SJCRH30 (cell line): ENCODE measurements around the gene CDK9. TPM values are rescaled to one million over a fixed set of nuclear protein-coding genes. Genes with fewer than 3 reads are reported as not detected.
A peak's percentile ranks its signal among the peaks of the same experiment; 100 is the strongest.
"Not testable (repeated sequence)": the region's sequence is repeated elsewhere in the genome, so short reads cannot be mapped to it uniquely, and the experiment has no call there.

Source experiments
- DNase-seq, 2 experiments: peaks; one replicate each; pipeline ENCODE4 v3.0.0-alpha.2; 2015 to 2020
- H3K27ac ChIP-seq: fragments of 250-450 bp; sonication (Bioruptor Pico); 2 replicates; pipeline ENCODE4 v1.5.1; 2020; ENCODE audit warnings: mild to moderate bottlenecking, moderate library complexity
- H3K27me3 ChIP-seq: fragments of 250-450 bp; sonication (Bioruptor Pico); 2 replicates; pipeline ENCODE4 v1.5.1; 2020; ENCODE audit warnings: mild to moderate bottlenecking, moderate library complexity
- H3K36me3 ChIP-seq: fragments of 250-450 bp; sonication (Bioruptor Pico); 2 replicates; pipeline ENCODE4 v1.5.1; 2020; ENCODE audit warnings: mild to moderate bottlenecking, moderate library complexity
- H3K4me1 ChIP-seq: fragments of 250-450 bp; sonication (Bioruptor Pico); 2 replicates; pipeline ENCODE4 v1.5.1; 2020; ENCODE audit warnings: mild to moderate bottlenecking, moderate library complexity
- H3K4me3 ChIP-seq: fragments of 250-450 bp; sonication (Bioruptor Pico); 2 replicates; pipeline ENCODE4 v1.5.1; 2020; ENCODE audit warnings: mild to moderate bottlenecking, moderate library complexity
- H3K9me3 ChIP-seq: fragments of 250-450 bp; sonication (Bioruptor Pico); replicated peaks from 2 replicates; pipeline ENCODE4 v1.5.1; 2020; ENCODE audit warnings: mild to moderate bottlenecking, moderate library complexity
- total RNA-seq: library from RNA; depleted of rRNA; stranded (reverse); fragments of >200 nt; shearing (Covaris generic); gene quantifications from 2 replicates; pipeline ENCODE4 v1.2.3, GENCODE V29; 2014

The CDK9 gene
- total RNA-seq, 1 experiment from 2014 or later, result 21.8 TPM

DNA sequence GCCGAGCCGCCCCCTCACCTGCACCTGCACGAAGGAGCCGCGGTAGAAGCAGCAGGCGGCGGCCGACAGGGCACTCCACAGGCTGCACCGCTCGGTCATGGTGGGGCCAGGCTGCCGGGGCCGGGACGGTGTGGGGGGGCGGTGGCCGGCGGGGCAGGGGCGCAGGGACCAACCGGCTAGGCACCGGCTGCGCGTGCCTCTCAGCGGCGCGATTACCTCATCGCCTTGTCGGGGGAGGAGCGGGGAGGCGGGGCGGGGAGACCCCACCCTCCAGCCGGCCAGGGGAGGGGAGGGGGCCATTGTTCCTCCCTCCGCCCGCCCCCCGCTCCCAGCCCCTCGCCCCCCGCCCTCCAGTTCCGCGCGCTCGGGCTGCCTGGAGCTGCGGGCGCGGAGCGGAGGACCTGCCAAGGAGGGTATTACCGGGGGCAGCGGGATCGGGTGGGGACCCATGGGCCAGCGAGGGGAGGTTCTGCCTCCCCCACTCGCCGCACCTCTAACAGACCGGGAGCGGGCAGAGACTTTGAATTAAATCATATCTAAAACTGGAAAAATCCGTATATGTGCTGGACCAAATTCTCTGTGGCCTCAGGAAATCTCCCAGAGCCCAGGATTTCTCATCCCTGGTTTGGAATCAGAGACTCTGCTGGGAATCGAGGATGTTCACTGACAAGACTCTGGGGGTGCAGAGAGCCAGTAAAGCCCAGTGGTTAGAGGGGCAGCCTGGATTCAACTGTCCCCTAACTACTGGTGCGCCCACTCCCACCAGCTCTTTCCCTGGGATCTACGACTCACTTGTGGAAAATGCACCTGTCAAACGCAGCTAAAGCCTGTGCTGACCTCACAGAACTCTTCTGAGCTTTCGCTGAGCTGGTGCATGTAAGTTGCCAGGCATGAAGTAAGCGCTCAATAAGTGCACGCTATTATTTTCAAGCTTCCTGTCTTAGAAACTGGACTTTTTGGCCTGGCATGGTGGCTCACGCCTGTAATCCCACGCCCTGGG, 30.5 kb upstream of the CDK9 start:
- H3K27me3 ChIP-seq, result peaks cover 18% of the 10 kb centered on the region
- no peak overlapping the region for H3K27ac ChIP-seq
- H3K4me1 ChIP-seq, result no peaks in the 10 kb centered on the region
- no peak for DNase-seq
- no peak overlapping the region for H3K4me3 ChIP-seq
- H3K36me3 ChIP-seq, result no peaks in the 10 kb centered on the region
- no peaks in the 10 kb centered on the region for H3K9me3 ChIP-seq

DNA sequence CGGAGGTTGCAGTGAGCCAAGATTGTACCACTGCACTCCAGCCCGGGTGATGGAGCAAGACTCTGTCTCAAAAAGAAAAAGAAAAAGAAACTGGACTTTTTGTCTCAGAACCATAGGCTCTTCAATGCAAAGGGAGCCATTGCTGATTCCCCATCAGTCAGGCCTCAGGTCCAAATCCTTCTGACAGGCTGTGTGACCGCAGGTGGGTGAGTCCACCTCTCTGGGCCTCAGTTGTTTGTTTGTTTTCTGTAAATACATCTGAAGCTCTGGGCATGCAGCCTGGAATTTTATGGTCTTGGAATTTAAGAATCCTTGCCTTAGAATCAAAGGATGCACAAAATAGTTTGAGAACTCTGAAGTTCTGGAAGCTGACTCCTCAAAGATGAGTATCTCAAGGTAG, 29.6 kb upstream of the CDK9 start:
- Histone ChIP-seq H3K36me3 (no peaks in the 10 kb centered on the region), H3K4me3 (no peak overlapping the region), H3K9me3 (no peaks in the 10 kb centered on the region), H3K27me3 (peaks cover 18% of the 10 kb centered on the region), H3K4me1 (no peaks in the 10 kb centered on the region), H3K27ac (no peak overlapping the region)
- DNase-seq, result no peak

DNA sequence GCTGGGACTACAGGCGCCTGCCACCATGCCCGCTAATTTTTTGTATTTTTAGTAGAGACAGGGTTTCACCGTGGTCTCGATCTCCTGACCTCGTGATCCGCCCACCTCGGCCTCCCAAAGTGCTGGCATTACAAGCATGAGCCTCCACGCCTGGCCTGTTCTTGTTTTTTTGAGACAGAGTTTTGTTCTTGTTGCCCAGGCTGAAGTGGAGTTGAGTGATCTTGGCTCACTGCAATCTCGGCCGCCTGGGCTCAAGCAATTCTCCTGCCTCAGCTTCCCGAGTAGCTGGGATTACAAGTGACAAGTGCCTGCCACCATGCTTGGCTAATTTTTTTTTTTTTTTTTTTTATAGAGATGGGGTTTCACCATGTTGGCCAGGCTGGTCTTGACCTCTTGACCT, 29.1 kb upstream of the CDK9 start:
- H3K36me3 ChIP-seq, DNase-seq, H3K27ac ChIP-seq, H3K9me3 ChIP-seq, H3K4me3 ChIP-seq, H3K4me1 ChIP-seq: not testable (repeated sequence)
- peaks cover 18% of the 10 kb centered on the region for H3K27me3 ChIP-seq

DNA sequence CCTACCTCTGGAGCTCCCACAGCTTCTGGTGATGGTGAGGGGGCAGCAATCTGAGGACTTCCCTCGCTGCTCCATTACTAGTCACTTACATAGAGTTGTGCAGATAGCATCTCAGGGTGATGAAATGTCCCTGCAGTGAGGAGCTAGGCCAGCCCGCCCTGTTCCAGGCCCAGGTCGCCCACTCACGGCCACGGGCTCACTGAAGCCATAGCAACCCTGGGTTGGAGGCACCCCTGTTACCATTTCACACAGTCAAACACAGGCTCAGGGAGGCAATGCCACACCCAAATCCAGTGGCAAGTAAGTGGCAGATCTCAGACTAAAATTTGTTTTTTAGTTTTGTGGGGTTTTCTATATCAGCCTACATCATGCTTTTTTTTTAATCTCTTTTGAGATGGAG, 27.0 kb upstream of the CDK9 start:
- Histone ChIP-seq H3K36me3 (no peaks in the 10 kb centered on the region), H3K9me3 (no peaks in the 10 kb centered on the region), H3K27me3 (peaks cover 17% of the 10 kb centered on the region), H3K27ac (no peak overlapping the region), H3K4me1 (no peaks in the 10 kb centered on the region), H3K4me3 (no peak overlapping the region)
- no peak for DNase-seq

DNA sequence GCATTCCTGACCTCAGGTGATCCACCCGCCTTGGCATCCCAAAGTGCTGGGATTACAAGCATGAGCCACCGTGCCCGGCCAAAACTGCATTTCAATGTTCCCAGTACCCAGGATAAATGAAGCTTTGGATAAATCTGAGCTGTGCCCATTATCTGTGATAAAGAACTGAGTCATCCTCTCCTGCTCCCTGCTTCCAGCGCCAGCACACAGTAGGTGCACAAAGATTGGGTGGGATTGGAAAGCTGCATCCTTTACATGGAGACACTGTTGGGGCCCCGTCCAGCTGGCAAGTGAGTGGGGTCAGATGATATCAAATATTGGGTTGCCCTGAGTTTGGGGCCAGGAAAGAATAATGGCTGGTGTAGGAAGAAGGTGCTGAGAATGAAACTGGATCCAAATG, 24.8 kb upstream of the CDK9 start:
- Histone ChIP-seq H3K4me1 (no peaks in the 10 kb centered on the region), H3K36me3 (no peaks in the 10 kb centered on the region), H3K27ac (no peak overlapping the region), H3K27me3 (peaks cover 3% of the 10 kb centered on the region; the same call in 1 of the 2 replicates), H3K9me3 (no peaks in the 10 kb centered on the region), H3K4me3 (no peak overlapping the region)
- DNase-seq, result no peak

DNA sequence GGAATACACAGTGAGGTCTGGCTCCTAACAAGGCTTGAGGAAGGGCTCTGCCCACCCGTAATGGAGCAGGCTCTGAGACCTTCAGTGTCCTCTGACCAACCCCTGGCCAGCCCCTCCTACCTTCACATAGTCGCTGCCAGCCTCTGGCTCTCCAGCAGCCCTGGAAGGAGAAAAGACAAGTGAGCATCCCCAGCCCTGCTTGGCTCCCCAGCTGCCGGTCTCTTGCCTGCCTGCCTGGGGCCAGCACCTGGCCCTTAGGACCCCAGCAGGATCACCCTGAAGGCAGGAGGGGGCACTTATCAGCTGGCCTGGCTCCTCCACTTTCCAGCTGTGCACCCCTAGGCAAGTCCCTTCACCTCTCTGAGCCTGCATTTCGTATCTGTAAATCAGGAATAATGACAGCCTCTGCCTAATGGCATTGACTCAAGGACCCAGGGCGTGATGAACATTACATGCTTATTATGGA, 24.3 kb upstream of the CDK9 start:
- Histone ChIP-seq H3K27me3 (peaks cover 3% of the 10 kb centered on the region; the same call in 1 of the 2 replicates), H3K36me3 (no peaks in the 10 kb centered on the region), H3K9me3 (no peaks in the 10 kb centered on the region), H3K4me3 (no peak overlapping the region), H3K27ac (no peak overlapping the region), H3K4me1 (no peaks in the 10 kb centered on the region)
- no peak for DNase-seq

DNA sequence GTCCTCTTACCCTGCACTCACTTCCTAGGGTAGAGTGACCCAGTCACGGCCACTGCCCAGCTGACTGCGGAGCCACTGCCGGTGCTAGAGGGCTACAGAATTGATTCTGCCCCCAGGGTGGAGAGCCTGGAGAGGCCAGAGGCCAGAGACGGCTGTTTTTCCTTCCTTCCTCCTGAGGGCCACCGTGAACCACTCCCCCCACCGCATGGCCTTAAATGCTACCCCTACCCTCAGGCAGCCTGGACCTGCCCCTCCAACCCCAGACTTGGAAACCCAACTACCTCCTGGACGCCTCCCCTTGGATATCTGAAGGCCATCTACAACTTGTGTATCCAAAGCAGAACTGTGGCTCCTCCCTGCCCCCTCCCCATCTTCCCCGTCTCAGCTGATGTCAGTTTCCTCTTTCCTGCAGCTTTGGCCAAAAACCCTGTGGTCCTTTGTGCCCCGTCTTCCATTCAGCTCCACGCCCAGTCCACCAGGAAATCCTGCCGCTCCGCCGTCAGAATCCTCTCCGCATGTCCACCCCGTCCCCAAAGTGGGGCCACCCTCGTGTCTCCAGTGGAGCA, 23.6 kb upstream of the CDK9 start:
- no peak overlapping the region for H3K4me3 ChIP-seq
- no peaks in the 10 kb centered on the region for H3K36me3 ChIP-seq
- H3K9me3 ChIP-seq, result no peaks in the 10 kb centered on the region
- DNase-seq, result no peak
- H3K27me3 ChIP-seq, result peaks cover 3% of the 10 kb centered on the region; the same call in 1 of the 2 replicates
- H3K4me1 ChIP-seq, result peaks cover 3% of the 10 kb centered on the region
- no peak overlapping the region for H3K27ac ChIP-seq

DNA sequence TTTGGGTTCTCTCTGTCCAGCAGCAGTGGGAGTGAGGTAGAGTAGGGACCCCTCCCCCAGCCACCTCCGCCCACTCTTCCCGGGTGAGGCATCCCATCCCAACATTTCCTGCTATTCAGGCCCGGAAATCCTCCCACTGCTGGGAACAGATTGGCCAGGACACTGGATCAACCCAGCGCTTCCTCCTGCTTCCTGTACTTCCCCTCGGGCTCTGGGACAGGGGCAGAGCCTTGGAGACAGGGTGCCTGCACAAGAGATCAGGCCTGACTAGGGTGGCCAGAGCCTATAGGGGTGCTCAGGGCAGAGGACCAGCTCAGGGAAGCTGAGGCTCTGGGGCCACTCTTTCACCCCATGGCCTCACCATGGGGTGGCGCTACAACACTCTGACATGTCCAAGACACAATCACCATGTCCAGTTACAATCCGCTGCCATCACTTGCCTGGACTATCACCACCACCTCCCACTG, 21.9 kb upstream of the CDK9 start:
- Histone ChIP-seq H3K27ac (no peak overlapping the region), H3K4me1 (peaks cover 16% of the 10 kb centered on the region), H3K9me3 (no peaks in the 10 kb centered on the region), H3K36me3 (no peaks in the 10 kb centered on the region), H3K4me3 (no peak overlapping the region), H3K27me3 (peaks cover 3% of the 10 kb centered on the region; the same call in 1 of the 2 replicates)
- DNase-seq, result peak in 1 of 2 experiments; percentile 68

DNA sequence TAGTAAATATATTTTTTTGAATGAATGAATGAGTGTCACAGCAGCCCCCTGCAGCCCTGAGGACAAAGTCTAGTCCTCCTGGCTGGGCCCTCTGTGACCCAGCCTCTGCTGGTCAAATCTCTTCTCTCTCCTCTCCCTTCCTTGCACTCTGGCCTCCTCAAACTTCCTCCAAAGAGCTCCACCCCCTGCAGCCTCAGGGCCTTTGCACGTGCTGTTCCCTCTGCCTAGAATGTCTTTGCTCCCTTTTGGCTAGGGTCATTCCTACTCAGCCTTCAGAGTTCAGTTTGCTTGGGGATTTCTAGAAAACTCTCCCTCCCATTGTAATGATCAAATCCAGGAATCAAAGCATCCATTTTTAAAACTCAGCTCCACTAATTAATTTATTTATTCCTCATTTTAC, 20.4 kb upstream of the CDK9 start:
- Histone ChIP-seq H3K36me3 (no peaks in the 10 kb centered on the region), H3K27ac (no peak overlapping the region), H3K9me3 (no peaks in the 10 kb centered on the region), H3K27me3 (peaks cover 3% of the 10 kb centered on the region; the same call in 1 of the 2 replicates), H3K4me3 (no peak overlapping the region), H3K4me1 (peaks cover 19% of the 10 kb centered on the region)
- no peak for DNase-seq

DNA sequence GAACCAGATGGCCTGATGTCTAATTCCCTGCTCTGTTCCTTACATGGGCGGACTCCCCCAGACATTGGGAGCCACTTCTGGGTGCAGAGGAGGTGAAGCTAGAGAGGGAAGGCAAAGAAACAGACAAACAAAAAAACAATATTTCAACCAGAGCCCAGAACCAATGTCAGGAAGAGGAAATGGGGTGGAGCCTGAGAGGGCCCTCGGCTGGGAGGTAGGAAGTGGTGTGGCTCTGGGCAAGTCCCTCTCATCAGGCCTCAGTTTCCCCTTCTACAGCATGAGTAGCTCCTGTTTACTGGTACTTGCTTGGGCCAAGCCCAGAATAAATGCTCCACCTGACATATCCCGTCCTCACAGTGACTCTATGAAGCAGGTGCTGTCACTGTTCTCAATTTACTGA, 18.4 kb upstream of the CDK9 start:
- no peak for DNase-seq
- Histone ChIP-seq H3K27ac (peak overlapping the region; percentile 31; the same call in 1 of the 2 replicates), H3K4me3 (no peak overlapping the region), H3K4me1 (peaks cover 23% of the 10 kb centered on the region), H3K36me3 (no peaks in the 10 kb centered on the region), H3K9me3 (no peaks in the 10 kb centered on the region), H3K27me3 (peaks cover 3% of the 10 kb centered on the region; the same call in 1 of the 2 replicates)

DNA sequence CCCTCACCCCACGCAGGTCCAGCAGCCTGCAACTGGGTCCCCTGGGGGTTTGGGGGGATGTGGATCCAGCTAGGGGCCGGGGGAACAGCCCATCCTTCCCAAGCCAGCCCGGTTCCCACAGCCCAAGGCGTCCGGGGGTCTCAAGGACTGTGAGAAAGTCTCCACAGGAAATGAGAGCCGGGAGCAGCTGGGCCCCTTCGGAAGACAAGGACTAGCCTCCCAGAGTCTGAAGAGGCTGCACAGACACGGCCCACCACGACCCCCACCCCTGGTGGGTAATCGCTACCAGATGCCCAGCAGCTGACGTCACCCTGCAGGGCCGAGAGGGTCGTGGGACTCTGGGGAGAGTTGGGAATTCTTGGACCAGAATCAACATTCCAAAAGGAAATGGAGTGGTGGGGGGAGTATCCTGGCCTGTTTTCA, 17.9 kb upstream of the CDK9 start:
- H3K27me3 ChIP-seq, result peaks cover 3% of the 10 kb centered on the region; the same call in 1 of the 2 replicates
- peak overlapping the region; percentile 31 for H3K27ac ChIP-seq
- H3K9me3 ChIP-seq, result no peaks in the 10 kb centered on the region
- peaks cover 23% of the 10 kb centered on the region for H3K4me1 ChIP-seq
- no peak overlapping the region for H3K4me3 ChIP-seq
- H3K36me3 ChIP-seq, result no peaks in the 10 kb centered on the region
- DNase-seq, result peak; percentile 56 to 72

DNA sequence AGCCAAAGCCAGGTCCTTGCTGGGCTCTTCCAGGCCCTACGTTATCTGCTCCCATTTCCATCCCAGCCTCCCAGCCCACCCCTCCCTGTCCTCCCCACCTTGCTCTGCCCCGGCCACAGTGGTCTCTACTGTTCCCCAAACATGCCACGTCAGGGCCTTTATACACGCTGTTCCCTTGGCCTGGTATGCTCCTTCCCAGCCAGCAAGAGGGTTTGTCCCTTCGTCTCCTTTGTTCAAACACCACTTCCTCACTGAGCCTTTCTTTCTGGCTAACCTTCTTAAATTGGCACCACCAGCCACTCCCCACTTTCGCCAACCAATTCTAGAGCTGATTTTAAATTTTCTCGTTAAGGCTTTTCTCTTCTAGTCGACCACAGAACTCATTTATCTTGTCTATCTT, 17.1 kb upstream of the CDK9 start:
- Histone ChIP-seq H3K9me3 (no peaks in the 10 kb centered on the region), H3K4me1 (peaks cover 23% of the 10 kb centered on the region), H3K36me3 (no peaks in the 10 kb centered on the region), H3K27ac (peak overlapping the region; percentile 31; the same call in 1 of the 2 replicates), H3K27me3 (no peaks in the 10 kb centered on the region), H3K4me3 (no peak overlapping the region)
- no peak for DNase-seq

DNA sequence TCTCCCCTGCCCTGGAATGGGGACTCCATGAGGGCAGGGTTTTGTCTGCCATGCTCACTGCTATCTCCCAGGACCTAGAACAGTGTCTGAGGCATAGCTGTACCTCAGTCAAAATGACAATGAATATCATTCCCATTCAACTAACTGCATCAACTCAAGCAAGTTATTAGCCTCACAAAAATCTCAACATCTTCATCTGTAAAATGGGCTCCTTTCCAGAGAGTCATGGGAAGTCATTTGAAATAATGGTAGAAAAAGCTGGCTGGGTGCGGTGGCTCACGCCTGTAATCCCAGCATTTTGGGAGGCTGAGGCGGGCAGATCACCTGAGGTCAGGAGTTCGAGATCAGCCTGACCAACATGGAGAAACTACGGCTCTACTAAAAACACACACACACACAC, 16.7 kb upstream of the CDK9 start:
- DNase-seq, result no peak
- H3K27me3 ChIP-seq, result no peaks in the 10 kb centered on the region
- no peaks in the 10 kb centered on the region for H3K9me3 ChIP-seq
- H3K4me1 ChIP-seq, result peaks cover 23% of the 10 kb centered on the region
- no peak overlapping the region for H3K4me3 ChIP-seq
- H3K36me3 ChIP-seq, result no peaks in the 10 kb centered on the region
- H3K27ac ChIP-seq, result no peak overlapping the region

DNA sequence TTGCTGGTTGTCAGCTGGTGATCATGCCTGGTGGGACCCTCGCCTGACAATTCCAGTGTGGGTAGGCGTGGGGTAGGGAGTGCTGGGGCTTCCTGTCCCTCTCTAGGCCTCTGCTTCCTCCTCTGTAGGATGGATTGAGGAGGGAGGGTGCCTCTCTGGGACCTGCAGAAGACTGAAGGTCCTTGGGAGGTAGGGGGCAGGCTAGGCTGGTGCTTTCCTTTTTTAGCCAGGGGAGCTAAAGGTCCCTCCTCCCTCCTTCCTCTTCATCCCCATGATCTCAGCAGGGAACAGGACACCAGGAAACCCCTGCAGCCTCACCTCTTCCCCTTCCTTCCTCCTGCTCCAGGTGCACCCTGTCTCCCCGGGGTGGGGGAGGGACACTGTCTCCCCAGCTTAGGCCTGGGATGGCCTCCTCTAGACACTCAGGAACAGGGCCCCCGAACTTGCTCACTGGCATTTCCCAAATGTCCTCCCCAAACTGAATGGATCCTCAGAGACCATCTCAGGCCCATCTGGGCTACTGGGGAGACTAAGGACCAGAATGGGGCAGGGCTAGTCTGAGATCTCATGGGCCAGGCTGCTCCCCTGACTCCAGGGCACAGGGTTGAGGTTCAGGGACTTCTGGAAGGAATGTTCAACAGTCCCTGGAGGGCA, 15.8 kb upstream of the CDK9 start:
- H3K4me1 ChIP-seq, result peaks cover 23% of the 10 kb centered on the region
- no peaks in the 10 kb centered on the region for H3K36me3 ChIP-seq
- no peak for DNase-seq
- no peaks in the 10 kb centered on the region for H3K27me3 ChIP-seq
- no peak overlapping the region for H3K4me3 ChIP-seq
- H3K27ac ChIP-seq, result no peak overlapping the region
- H3K9me3 ChIP-seq, result no peaks in the 10 kb centered on the region

DNA sequence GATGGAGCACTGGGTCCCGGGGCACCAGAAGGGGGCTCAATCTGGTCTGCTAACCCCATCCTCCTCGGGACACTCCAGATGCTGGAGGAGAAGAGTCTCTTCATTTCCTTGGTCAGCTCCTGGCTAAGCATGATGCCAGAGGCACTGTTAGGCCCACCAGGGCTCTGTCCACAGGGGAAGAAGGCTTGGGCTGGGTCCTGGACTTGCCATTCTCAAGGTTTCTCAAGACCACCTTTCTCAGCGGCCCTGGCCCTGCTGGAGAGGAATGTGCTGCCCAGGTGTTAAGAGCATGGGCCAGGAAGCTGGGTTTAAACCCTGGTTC, 15.3 kb upstream of the CDK9 start:
- Histone ChIP-seq H3K4me1 (peaks cover 23% of the 10 kb centered on the region), H3K9me3 (no peaks in the 10 kb centered on the region), H3K27me3 (no peaks in the 10 kb centered on the region), H3K4me3 (peak overlapping the region; percentile 59), H3K36me3 (no peaks in the 10 kb centered on the region), H3K27ac (no peak overlapping the region)
- DNase-seq, result no peak
